HG03066 (cell line): ENCODE data around the gene ATP10A.

Experiments used
- ATAC-seq: cut with Tn5 transposase; IDR thresholded peaks from one replicate; pipeline ENCODE4 v1.9.1; 2021; ENCODE audit warnings: low read depth; ENCODE audit not compliant: unreplicated experiment

ATP10A gene, protein sequence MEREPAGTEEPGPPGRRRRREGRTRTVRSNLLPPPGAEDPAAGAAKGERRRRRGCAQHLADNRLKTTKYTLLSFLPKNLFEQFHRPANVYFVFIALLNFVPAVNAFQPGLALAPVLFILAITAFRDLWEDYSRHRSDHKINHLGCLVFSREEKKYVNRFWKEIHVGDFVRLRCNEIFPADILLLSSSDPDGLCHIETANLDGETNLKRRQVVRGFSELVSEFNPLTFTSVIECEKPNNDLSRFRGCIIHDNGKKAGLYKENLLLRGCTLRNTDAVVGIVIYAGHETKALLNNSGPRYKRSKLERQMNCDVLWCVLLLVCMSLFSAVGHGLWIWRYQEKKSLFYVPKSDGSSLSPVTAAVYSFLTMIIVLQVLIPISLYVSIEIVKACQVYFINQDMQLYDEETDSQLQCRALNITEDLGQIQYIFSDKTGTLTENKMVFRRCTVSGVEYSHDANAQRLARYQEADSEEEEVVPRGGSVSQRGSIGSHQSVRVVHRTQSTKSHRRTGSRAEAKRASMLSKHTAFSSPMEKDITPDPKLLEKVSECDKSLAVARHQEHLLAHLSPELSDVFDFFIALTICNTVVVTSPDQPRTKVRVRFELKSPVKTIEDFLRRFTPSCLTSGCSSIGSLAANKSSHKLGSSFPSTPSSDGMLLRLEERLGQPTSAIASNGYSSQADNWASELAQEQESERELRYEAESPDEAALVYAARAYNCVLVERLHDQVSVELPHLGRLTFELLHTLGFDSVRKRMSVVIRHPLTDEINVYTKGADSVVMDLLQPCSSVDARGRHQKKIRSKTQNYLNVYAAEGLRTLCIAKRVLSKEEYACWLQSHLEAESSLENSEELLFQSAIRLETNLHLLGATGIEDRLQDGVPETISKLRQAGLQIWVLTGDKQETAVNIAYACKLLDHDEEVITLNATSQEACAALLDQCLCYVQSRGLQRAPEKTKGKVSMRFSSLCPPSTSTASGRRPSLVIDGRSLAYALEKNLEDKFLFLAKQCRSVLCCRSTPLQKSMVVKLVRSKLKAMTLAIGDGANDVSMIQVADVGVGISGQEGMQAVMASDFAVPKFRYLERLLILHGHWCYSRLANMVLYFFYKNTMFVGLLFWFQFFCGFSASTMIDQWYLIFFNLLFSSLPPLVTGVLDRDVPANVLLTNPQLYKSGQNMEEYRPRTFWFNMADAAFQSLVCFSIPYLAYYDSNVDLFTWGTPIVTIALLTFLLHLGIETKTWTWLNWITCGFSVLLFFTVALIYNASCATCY (N-terminal part only)

DNA sequence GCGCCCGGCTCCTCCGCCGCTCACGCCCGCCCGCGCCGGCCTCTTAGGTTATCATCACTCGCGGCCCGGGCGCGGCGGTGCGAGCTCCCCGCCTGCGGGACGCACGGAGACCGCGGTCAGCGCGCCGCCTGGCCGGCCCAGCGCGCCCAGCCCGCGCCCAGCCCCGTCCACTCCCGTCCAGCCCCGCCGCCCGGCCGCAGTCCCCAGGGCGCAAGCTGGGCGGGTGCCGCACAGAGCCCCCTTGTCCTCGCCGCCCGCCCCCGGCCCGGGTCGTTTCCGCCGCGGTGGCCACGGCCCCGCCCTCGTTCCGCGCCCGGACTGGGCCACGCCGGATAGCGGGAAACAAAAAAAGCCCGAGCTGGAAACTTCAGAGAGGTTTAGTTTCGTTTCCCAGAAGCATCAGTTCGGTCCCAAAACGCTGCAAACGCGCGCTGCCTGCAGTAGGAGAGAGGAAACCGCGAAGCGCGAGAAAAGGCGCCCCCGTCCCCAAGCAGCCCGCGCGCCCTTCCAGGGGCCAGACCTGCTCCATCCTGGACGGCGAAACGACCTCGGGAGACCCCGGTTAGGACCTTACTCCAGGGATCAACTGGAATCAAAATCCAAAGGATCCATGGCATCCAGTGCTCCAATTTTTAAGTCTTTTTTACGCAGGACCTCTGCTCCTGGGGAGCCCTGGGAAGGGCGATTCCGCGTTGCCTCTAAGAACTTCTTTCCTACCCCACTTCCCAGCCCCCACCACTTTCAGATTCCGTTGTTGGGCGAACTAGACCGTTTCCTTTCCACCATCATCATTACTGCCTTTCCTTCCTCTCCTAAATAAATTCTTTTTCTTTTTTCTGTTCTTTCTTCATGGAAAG lies at the start of gene ATP10A:
Gene ATP10A (minus strand): TSS at position 217 of the 857 bp plus-strand sequence. CDS start 231 bp downstream, outside the sequence.
- no peak for ATAC-seq

DNA sequence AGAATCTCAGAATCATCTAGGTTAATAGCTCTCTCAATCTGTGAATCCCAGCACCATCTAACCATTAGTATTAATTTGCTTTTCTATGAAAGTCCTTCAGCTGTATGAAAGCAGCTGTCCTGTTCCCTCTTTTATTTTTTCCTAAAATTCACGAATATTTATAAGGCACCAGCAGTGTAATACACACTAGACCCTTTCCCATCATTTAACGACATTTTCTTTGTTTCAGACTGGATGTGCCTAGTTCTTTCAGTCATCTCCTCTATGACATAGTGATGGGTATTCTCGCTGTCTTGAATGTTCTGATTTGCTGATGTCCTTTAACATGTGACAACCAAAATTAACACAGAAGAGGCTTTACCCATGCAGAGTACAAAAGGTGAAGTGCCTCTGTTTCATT lies 48.9 kb upstream of the ATP10A start:
- ATAC-seq = no peak

DNA sequence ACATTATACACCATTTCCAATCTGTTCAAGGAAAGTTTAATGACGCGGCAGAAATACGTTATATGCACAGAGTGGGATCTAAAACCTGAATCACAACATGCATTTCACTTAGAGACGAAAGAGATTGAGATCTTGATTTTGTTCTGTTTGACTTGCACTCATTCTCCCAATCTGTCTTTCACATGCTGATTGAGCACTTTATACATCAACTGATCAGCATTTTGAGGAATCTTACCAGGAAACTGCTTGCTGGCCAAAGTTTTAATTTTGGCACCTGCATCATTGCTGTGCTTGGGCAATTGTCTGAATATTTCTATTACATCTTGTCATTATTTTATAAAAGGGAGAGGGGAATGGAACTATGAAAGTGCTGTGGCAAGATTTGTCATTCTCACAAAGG lies 47.7 kb upstream of the ATP10A start:
- ATAC-seq = no peak

DNA sequence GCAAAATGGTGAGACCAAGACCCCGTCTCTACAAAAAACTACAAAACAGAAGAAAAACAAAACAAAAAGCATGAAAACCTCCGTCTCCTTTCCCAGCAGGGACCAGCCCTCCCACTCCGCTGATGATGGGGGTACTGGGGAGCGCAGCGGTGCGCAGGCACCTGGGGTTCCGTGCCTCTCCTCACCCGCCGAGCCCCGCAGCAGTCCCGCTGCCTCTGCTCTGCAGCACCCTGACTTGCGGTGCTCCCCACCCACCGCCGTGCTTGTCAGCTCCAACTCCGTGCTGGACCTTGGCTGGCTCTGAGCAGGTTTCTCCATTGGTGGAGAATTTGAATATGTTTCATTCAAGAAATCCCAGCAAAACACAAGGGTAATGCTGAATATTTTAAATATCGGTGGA lies 46.7 kb upstream of the ATP10A start:
- no peak for ATAC-seq

DNA sequence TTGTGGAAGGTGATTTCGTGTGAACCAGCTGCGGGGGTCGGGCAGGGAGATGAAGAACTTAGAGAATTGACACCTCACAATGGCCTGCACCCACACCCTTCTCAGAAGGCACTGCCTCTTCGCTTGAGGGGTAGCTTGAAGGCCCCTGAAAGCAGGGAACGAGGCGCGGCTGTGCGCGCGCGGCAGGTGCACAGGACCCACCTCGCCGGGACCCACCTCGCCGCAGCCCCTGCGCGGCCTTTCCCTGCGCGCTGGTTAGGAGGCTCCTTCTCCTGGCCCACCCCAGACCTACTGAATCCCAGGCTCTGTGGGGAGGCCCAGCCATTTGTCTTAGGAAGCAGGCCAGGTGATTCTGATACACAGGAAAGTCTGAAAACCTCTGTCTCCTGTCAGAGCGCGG lies 46.2 kb upstream of the ATP10A start:
- no peak for ATAC-seq

DNA sequence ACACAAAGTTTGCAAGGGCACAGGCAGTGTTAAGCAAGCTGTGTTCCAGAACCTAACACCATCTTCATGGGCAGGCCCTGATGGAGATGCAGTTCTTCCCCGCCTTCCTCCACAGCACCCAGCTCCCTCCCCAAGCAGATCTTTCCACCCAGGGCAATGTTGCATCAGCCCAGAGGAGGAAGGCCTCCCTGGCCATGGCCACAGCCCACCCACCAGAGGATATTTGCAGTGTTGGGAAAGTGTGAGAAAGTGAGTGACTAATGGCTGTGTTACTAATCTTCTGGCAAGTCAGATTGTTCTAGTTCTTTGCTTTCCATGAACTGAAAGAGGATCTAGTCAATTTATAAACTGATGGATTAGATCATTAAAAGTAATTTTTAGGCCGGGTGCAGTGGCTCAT lies 42.0 kb upstream of the ATP10A start:
- ATAC-seq = no peak

DNA sequence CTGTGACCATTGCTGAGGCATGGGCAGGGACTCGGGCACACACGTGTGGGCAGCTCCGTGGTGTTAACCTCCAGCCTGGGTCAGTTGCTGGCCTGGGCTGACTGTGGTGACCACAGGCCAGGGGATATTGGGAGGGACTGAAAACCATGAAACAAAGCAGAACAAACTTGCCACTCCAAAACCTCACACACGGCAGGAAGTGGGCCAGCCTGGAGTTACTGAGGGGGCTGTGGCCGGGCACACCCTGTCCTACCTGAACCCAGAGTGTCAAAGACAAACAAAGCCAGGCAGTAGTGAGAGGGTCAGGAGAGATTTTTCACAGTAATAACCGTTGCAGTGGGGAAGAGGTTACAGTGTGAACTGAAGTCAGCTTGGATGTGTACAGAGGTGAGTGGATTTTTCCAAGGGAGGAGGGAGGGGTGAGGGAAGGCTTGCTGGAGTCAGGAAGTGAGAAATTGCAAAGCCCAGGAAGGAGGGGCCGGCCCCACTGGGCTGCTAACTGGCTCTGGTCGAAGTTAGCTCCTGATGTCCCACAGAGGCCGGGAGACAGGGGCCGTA lies 40.0 kb upstream of the ATP10A start:
- ATAC-seq = no peak

DNA sequence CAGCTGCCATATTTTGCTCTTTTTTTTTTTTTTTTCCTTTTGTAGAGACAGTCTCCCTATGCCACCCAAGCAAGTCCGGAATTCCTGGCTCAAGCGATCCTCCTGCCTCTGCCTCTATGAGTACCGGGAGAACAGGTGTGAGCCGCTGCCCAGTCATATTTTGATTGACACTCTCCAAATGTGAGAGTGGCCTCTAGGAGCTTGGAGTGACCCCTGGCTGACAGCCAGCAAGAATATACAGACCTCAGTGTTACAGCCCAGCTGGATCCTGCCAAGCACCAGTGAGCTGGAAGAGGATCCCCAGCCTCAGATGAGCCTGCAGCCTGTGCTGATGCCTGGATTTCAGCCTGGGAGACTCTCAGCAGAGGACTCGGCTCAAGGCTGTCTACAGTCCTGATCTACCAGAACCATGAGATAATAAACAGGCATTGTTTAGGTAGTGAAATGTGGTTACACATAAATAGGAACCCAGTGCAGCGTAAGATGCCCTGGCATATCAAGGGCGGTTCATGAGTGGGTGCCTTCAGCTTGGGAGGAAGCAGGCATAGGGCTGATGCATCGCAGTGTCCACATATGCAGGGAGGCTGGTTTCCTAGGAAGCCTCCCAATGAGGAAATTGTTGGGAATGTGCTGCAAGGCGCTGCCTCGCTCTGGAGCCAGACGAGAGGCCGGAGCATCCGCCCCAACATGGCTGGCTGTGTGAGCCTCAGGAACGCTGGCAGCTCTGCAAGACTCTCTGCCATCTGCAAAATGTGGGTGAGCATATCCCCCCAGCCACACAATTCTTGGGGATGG lies 38.9 kb upstream of the ATP10A start:
- ATAC-seq = no peak

DNA sequence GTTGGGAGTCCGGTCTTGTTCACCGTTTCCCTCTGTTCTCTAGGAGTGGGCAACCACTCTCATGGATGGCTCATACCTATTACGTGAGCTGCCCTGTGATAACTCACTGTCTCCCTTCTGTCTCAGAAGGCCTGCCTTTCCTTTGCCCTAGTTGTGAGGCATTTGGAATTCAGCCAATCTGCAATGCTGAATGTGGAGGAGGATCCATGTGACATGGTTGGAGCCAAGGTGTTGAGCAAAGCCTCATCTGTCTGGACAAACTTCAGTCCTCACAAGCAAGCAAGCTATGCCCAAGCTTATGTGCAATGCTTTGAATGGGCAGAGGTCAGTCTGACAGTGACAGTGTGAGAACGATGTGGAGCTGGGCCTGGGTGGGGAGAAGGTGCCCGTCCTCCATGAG lies 37.8 kb upstream of the ATP10A start:
- ATAC-seq = no peak

DNA sequence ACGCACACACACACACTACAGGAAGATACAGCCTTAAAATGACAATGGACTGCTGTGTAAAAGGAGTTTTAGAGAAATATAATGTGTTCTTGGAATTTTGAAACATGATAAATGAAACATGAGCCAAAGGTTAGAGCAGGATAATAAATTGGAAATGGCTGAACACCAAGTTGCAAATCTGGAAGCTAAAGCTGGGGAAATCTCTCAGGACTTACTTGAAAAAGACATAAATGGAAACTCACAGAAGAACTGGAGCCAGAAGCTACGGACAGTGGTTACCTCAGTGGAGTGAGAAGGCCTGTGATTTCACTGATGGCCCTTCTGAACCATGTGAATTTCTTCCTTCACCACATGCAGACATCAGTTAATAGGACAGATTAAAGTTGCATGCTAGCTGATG lies 37.3 kb upstream of the ATP10A start:
- ATAC-seq = no peak

DNA sequence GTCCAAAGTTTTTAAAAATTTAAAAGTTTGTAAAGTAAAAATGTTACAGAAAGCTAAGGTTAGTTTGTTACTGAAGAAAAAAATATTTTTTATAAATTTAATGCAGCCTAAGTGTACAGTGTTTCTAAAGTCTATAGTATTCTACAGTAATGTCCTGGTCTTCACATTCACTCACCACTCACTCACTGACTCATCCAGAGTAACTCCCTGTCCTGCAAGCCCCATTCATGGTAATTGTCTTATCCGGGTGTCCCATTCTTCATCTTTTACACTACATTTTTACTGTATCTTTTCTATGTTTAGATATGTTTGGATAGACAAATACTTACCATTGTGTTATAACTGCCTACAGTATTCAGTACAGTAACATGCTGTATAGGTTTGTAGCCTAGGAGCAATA lies 36.7 kb upstream of the ATP10A start:
- no peak for ATAC-seq

DNA sequence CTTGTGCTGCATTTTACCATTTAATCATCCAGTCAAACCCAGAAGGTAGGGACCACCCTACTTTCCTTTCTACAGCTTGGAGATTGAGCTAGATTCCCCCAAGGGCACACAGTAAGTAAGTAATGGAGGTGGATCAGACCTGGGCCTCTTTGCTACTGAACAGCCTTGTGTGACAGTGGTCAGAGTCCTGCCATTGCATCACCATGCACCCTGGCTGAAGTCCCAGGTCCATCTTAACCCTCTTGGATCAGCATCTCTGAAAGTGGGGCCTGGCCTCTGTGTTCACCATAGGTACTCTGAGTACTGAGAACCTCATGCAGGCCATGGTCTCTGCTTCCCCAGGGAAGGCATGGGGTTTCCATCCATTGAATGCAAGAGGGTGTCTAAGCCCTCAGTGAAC lies 34.5 kb upstream of the ATP10A start:
- no peak for ATAC-seq

DNA sequence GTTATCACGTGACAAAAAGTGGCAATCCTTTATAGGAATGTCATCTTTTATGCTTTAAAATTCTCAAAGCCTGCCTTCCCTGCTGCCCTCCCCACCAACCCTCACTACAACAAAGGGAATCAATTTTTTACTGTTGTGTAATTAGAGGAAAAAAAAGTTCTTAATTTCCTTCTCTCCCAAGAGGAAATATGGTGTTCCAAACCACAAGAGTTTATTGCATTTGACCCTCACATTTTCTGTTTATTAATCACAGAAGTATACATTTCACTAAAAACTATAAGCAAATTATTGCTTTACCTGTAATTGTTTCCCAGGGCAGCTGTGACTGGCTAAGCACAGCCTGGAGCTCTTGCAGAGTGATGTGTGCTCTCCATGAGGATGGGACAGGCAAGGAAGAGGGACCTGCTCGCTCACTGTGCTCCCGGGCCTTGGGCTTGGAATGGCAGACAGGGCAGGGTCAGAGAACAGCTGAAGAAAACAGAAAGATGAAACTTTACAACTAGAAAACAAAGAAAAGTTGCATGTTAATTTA lies 31.3 kb upstream of the ATP10A start:
- ATAC-seq = no peak

DNA sequence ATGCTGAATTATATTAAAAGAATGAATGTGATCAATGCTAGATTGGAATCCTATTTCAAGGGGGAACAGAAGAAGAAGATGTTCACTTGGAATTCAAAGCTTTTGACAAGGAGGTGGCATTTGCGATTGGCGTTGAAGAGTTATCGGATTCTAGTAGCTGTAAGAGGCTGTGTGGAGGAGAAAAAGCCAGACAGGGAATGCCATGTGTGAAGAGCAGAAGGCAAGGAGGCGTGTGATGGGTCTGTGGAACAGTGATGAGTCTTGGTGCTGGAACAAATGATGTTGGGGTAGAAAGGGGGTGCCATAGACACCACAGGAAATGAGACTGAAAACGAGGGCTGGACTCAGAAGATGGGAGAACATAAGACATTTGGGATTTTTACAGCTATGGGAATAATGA lies 30.5 kb upstream of the ATP10A start:
- ATAC-seq = no peak

DNA sequence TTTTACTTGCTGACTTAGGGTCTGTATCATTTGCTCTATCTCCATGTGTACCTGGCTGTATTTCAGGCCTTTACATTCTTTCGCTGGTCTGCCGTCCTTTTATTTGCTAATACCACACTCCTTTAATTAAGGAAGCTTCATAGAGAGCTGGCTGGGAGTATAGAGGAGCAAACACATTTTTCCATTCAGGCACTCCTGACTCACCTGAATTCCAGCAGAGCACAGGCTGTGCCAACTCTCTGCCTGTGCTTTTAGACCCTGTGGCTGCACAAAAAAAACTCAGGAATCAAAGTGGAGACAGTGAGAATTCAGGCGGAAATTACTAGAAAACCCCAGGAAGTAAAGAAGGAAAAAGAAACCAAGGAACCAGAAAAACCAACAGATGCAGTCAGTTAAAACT lies 29.0 kb upstream of the ATP10A start:
- no peak for ATAC-seq

DNA sequence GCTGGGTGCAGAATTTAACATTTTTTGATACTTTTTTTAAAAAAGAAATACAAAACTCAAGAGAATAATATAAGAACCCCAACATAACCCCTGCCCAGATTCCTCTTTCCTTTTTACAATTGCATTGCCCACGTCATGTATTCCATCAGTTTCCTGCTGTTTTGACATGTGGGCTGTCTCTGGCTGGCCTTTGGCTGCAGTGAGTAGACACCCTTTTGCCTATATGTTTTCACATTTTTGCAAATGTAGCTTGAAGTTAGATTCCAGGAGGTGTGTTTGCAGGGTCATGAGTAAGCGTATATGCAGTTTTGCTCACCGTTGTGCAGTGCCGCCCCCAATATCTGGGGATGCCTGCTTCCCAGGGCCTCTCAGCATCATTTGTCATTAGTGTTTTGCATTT lies 28.0 kb upstream of the ATP10A start:
- ATAC-seq = no peak

DNA sequence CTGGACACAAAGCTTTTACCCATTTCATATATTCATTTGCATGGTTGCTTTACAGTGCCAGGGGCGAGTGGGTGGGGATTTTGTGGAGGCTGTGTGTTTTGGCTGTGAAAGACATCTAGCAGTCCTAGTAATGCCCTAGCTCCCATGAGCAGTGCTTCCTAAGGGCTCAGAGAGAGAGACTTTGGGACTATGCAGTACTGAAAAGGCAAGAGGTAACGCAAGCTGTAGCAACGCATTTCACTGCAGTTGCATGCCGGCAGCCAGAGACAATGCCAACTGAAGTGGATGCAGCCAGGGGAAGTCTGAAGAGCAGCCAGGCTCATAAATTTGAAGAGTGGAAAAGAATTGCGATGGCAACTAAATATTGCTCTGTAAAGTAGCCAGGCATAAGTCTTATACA lies 27.4 kb upstream of the ATP10A start:
- no peak for ATAC-seq

DNA sequence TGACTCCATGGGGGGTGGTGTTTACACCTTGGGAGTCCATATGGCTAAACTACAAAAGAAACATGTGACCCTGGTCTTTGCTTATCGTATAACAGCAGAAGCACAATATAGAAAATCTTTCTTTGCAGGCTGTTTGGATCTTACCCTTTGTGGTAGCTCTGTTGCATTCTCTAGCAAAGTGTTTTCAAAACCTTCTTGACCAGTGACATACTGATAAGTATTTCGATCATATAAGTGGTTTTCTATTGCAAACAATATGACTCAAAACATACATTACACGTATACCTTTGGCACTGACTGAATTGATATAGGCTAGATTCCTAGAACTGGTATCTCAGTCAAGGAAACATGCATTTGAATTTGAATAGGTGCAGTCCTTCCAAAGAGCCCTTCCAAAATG lies 24.7 kb upstream of the ATP10A start:
- no peak for ATAC-seq
